Hepatocyte (in vitro differentiated cells): ENCODE results near the gene FAF1. TPM values are rescaled to one million over a fixed set of nuclear protein-coding genes. Genes with fewer than 3 reads are reported as not detected.

Experiments used
- DNase-seq: peaks from one replicate; pipeline ENCODE4 v3.0.0-alpha.2; 2016; ENCODE audit warnings: low spot score
- H2AFZ ChIP-seq: fragments of 200-600 bp; sonication (generic); 2 replicates; pipeline ENCODE4 v1.6.0; 2016; ENCODE audit warnings: antibody characterized with exemption, mild to moderate bottlenecking
- H3K27ac ChIP-seq: fragments of 200-600 bp; sonication (generic); 2 replicates; pipeline ENCODE4 v1.5.1; 2016; ENCODE audit warnings: mild to moderate bottlenecking
- H3K27me3 ChIP-seq: fragments of 200-600 bp; sonication (generic); 2 replicates; pipeline ENCODE4 v1.6.1; 2016
- H3K36me3 ChIP-seq: fragments of 200-600 bp; sonication (generic); replicated peaks from 2 replicates; pipeline ENCODE4 v1.5.1; 2016; ENCODE audit warnings: low read depth; ENCODE audit not compliant: insufficient read depth
- H3K4me1 ChIP-seq: fragments of 200-600 bp; sonication (generic); 2 replicates; pipeline ENCODE4 v1.5.1; 2016; ENCODE audit warnings: mild to moderate bottlenecking, moderate library complexity; ENCODE audit not compliant: insufficient read depth
- H3K4me2 ChIP-seq: fragments of 200-600 bp; sonication (generic); 2 replicates; pipeline ENCODE4 v1.6.0; 2016
- H3K4me3 ChIP-seq: fragments of 200-600 bp; sonication (generic); 2 replicates; pipeline ENCODE4 v1.5.1; 2016; ENCODE audit warnings: mild to moderate bottlenecking
- H3K79me2 ChIP-seq: fragments of 200-600 bp; sonication (generic); 2 replicates; pipeline ENCODE4 v1.6.0; 2017; ENCODE audit warnings: mild to moderate bottlenecking
- H3K9me2 ChIP-seq: fragments of 200-600 bp; sonication (generic); replicated peaks from 2 replicates; pipeline ENCODE4 v1.6.0; 2017; ENCODE audit warnings: mild to moderate bottlenecking; ENCODE audit not compliant: insufficient read depth
- H3K9me3 ChIP-seq: fragments of 200-600 bp; sonication (generic); 2 replicates; pipeline ENCODE4 v1.5.1; 2016; ENCODE audit warnings: low read depth, mild to moderate bottlenecking
- H4K20me1 ChIP-seq: fragments of 200-600 bp; sonication (generic); 2 replicates; pipeline ENCODE4 v1.6.0; 2016; ENCODE audit warnings: mild to moderate bottlenecking; ENCODE audit not compliant: insufficient read depth, poor library complexity, severe bottlenecking
- CTCF ChIP-seq: fragments of 200-600 bp; sonication (generic); IDR thresholded peaks from 2 replicates; pipeline ENCODE4 v1.5.1; 2016; ENCODE audit warnings: antibody characterized with exemption, mild to moderate bottlenecking; ENCODE audit not compliant: poor library complexity
- EZH2 ChIP-seq: fragments of 200-600 bp; sonication (generic); IDR thresholded peaks from 2 replicates; pipeline ENCODE4 v1.6.1; 2016; ENCODE audit warnings: antibody characterized with exemption, mild to moderate bottlenecking, borderline replicate concordance
- EZH2phosphoT487 ChIP-seq: fragments of 200-600 bp; sonication (generic); IDR thresholded peaks from one replicate; pipeline ENCODE4 v1.6.1; 2018; ENCODE audit warnings: antibody characterized with exemption, mild to moderate bottlenecking, low read depth, moderate library complexity; ENCODE audit not compliant: unreplicated experiment, severe bottlenecking
- WGBS: methylation state at CpG from one replicate; pipeline ENCODE4 v1.1.6; 2016; ENCODE audit warnings: low lambda C conversion rate; ENCODE audit errors: missing lambda C conversion rate; 5-methylcytosine and 5-hydroxymethylcytosine counted together
- polyA plus RNA-seq: library from polyadenylated mRNA; unstranded; fragments of >200 nt; fragmentation: Nextera tagmentation; extraction: Ambion mirVana; gene quantifications from 2 replicates; pipeline ENCODE4 v1.2.1, GENCODE V29; 2016
- total RNA-seq: library from RNA; depleted of rRNA; stranded (reverse); fragments of >200 nt; gene quantifications from 2 replicates; pipeline ENCODE4 v1.2.3, GENCODE V29; 2014

FAF1 gene
- total and polyA plus RNA-seq, 2 experiments from 2014 or later: 25.7 to 35.5 TPM

GRCh38 chr1:50833216-50833615, 126.9 kb downstream of the FAF1 start:
- Histone ChIP-seq H3K9me2 (no peaks in the 10 kb centered on the region), H3K27ac (no peak overlapping the region), H3K27me3 (no peaks in the 10 kb centered on the region), H3K36me3 (no peaks in the 10 kb centered on the region), H3K4me2 (no peak overlapping the region), H3K79me2 (peaks cover 12% of the 10 kb centered on the region), H2AFZ (no peak overlapping the region), H4K20me1 (no peaks in the 10 kb centered on the region), H3K4me1 (no peaks in the 10 kb centered on the region), H3K4me3 (no peak overlapping the region), H3K9me3 (no peaks in the 10 kb centered on the region)
- no peak for DNase-seq
- 100% methylated on average over 1 of the region's 1 CpG for WGBS
- TF ChIP-seq EZH2phosphoT487 (no peak), CTCF (no peak), EZH2 (no peak)

- Histone ChIP-seq H3K9me2 (no peaks in the 10 kb centered on the region), H2AFZ (no peak overlapping the region), H3K27ac (no peak overlapping the region), H3K9me3 (peaks cover 3% of the 10 kb centered on the region), H3K27me3 (no peaks in the 10 kb centered on the region), H3K4me2 (no peak overlapping the region), H3K36me3 (no peaks in the 10 kb centered on the region), H3K79me2 (peaks cover 16% of the 10 kb centered on the region), H3K4me1 (no peaks in the 10 kb centered on the region), H3K4me3 (no peak overlapping the region), H4K20me1 (no peaks in the 10 kb centered on the region)
- WGBS: 100% methylated on average over 1 of the region's 1 CpG
- TF ChIP-seq CTCF (no peak), EZH2phosphoT487 (no peak), EZH2 (no peak)
- no peak for DNase-seq
Measured at GRCh38 chr1:50832167-50832566, 127.9 kb downstream of the FAF1 start.

DNA sequence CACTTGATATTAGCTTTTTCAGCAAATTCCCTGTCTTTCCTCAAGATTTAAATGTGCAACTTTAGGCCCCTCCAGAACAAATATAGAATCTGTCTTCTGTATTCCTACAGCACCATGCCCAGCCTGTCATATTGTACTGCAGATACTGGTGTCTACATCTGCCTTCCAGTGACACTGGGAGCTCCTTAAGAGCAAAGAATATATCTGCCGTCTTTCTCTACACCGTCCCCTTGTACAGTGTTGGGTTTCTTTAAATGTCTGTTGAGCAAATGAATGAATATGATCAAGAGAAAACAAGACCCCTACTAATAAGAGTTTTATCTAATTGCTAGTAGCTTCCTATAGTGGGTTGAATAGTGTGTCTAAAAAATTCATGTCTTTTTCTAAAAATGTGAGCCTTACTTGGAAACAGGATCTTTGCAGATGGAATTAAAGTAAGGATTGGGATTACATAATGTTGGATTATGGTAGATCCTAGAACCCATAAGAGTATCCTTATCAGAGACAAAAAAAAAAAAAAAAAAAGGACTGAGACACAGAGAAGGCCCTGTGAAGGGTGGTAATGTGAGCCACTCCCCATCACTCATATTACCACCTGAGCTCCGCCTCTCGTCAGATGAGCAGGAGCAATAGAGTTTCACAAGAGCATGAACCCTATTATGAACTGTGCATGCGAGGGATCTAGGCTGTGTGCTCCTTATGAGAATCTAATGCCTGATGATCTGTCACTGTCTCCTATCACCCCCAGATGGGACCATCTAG, 128.6 kb downstream of the FAF1 start:
- no peaks in the 10 kb centered on the region for H3K9me2 ChIP-seq
- H3K27ac ChIP-seq: no peak overlapping the region
- no peak for DNase-seq
- no peaks in the 10 kb centered on the region for H3K36me3 ChIP-seq
- H3K9me3 ChIP-seq: peaks cover 3% of the 10 kb centered on the region
- no peak overlapping the region for H2AFZ ChIP-seq
- H3K4me2 ChIP-seq: no peak overlapping the region
- no peaks in the 10 kb centered on the region for H3K27me3 ChIP-seq
- H3K79me2 ChIP-seq: peaks cover 17% of the 10 kb centered on the region
- over 99% methylated on average over 5 of the region's 5 CpGs for WGBS
- no peaks in the 10 kb centered on the region for H3K4me1 ChIP-seq
- H4K20me1 ChIP-seq: no peaks in the 10 kb centered on the region
- H3K4me3 ChIP-seq: no peak overlapping the region
- TF ChIP-seq EZH2phosphoT487: no peak
- TF ChIP-seq EZH2: no peak
- no peak for TF ChIP-seq CTCF
